GM19328 (cell line): ENCODE results near the gene FSHR.

Source experiments
- ATAC-seq: cut with Tn5 transposase; IDR thresholded peaks from one replicate; pipeline ENCODE4 v1.9.1; 2021; ENCODE audit warnings: mild to moderate bottlenecking, moderate library complexity; ENCODE audit not compliant: unreplicated experiment

The FSHR gene

DNA sequence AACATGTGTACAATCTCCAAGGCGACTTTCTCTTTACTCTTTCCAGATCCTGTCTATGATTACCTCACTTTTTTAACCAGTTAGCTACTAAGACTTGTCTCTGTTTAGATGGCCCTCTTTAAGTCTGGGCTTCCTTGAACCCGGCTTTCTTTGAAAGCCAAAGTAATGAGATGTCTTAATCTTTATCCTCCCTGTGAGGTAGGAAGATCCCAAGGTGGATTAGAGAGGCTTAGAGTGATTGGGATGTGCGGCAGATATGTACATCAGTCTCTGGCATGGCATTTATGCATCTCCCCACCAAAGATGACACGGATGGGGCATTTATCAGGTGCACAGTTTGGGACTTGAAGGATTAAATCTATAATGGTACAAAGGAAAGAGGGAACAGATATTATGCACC, 186.3 kb downstream of the FSHR start:
- no peak for ATAC-seq

DNA sequence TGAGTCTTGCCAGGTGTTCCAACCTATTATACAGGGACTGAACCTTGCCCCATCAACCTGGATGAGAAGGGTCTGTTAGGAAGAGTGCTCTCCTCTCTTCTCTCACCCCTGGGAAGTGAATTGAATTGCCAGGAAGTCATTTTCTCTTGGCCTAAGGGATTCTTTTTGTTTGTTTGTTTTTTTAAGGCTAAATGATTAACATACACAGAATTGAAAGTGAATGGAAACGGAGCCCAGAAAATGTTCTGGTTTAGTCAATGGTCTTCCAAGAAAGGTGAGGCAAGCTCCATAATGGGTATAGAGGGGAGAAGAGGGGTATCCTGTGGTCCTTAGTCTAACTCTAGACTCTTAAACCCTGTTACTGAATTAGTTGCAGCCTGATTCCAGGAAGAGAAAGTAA, 189.1 kb downstream of the FSHR start:
- ATAC-seq = no peak

DNA sequence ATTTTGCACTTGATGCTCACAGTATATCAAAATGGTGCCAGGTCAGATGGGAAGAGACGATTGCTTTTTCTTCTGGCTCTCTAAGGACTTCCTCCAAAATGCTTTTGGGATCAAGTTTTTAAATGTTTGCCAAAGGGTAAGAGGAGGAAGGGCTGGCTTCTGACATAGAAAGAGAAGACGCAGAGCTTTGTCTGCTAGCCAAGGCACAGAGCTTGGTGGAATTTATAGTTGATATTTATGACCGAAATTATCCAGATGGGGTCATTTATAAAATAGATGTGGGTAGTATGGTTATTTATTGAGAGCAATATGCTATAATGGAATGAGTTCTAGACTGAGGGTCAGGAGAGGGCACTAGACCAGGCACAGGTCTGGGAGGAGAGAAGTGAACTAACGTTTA, 193.3 kb downstream of the FSHR start:
- no peak for ATAC-seq

DNA sequence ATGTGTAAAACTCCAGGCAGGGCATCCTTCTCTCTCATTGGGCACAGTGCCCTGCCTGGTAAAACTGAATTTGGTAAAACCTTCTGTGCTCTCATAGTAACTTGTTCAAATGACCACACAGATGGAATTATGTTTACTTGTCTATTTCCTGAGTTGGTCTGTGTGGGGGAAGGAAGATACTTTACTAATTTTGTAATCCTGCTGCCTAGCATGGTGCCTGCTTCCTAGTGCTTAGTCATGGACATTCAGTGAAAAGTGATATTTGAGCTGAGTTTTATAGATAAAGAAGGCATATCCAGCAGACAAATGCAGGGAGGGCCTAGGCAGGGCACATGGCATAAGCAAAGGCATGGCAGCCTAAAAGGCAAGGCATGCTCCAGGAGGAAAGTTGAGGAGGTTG, 199.4 kb downstream of the FSHR start:
- no peak for ATAC-seq

DNA sequence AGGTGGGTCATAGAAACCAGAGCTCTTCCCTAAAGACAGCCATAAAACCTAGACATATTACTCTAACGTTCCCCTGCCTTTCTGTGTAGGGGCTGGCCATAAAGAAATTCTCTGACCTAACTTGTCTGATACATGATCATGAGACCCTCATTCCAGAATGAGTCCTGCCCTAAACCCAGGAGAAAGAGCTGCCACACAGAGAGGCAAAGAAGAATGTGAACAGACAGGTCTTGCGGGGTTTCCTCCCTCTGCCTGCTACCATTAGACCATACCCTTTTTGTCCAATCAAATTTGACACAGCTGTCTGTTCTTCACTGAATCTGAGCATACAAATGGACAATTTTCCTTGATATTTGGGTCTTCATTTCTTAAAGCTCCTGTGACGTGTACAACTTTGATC, 200.0 kb downstream of the FSHR start:
- no peak for ATAC-seq

DNA sequence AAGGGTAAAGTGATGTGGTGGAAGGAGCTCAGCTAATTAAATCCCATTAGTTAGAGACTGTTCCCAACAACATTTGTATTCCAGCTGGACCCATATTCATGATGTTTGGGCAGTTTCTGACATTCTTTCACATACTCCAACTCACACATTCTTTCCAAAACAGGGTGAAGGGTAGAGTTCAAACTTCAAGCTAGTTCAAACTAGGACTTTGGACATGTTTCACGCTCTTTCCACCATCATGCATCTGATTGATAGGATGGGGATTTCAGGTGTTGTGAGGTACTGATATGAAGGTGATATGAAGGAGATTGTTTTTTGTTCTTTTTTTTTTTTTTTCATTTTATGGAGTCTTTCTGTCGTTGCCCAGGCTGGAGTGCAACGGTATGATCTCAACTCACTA, 201.7 kb downstream of the FSHR start:
- no peak for ATAC-seq

DNA sequence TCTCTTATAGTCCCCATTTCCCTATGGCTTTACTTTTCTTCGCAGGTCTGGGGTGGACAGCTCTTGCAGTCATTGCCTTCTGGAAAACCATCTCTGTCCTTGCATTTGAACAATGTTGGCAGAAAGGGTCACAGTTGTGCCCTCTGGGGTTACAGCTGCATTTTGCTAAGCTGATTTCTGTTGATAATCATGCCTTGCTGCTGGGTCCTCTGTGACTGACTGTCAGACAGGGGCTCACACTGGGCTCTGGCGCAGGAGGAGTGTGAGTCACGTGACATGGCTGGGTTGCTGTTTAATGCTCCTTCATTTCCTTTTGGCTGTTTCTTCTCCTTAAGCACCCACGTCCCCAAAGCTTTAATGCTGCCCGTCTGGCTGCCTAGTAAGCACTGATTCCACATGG, 202.2 kb downstream of the FSHR start:
- ATAC-seq = no peak

DNA sequence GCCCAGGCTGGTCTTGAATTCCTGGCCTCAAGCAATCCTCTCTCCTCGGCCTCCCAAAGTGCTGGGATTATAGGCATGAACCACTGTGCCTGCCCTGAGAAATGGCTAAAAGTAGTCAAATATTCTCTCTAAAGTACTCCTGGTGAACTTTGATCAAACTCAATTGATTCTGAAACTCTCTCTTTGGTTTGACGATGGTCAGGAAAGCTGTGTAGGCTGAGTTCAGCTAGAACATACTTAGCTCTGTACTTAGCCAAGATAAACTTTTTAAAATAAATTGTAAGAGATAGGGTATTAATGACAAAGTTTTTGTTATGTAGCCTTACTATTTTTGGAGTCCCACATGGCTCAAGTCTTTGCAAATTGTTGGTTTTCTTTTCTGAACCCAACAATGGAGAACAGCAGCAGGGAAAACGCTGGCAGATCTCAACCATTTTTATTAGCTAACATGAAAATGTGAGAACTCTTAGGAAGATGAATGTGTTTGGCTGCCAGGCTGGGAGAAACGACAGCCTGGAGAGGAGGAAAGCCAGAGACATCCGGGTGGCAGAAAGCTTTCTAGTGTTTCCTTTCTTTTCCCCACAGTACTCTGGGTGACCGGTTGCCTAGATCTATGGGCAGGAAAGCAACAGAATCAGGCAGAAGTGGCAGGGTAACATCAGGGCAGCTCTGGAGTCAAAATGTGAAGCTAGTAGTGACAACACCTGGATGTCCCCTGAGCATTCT, 205.8 kb downstream of the FSHR start:
- no peak for ATAC-seq

DNA sequence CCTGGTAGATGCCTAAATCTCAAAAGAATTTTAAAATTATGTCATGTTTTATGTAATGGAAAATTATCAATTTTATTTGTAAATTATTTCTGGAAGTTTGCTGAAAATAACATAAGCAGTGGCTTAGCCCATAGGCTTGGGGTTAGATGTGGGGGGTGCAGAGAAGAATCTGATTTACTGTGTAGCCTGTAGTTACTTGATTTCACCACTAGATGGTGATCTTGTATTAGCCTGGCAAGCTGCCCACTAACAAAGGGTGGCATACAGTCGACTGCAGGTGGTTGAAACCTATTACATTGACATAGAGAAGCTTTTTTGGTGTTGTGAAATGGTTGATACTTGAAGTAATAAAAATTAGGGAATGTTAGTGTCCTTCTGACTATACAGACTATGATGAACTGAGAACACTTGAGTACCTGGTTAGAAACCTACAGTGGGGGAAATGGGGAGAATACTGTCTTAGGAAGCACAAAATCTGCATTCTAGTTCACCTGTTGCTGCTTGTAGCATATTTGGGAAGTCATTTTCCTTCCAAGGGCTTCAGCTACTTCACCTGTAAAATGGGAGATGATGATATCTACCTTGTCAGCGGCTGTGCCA, 207.8 kb downstream of the FSHR start:
- peak; percentile 87 for ATAC-seq

DNA sequence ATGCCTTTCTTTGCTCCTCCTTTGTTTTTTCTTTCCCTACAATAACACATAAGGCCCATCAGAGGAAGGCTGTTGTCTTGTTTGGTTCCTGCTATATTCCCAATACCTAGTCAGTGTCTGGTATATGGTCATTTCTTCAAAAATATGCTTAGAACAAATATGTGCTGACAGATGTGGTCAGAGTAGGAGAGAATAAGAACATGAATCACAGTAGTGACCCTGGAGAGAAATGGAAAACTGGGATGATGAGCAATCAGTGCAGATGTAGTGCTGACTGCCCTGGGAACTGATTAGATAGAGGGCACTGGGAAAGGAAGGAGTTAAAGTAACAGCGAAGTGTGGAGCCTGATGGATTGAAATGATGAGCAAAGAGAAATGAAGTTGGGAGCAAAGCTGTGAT, 209.4 kb downstream of the FSHR start:
- no peak for ATAC-seq

DNA sequence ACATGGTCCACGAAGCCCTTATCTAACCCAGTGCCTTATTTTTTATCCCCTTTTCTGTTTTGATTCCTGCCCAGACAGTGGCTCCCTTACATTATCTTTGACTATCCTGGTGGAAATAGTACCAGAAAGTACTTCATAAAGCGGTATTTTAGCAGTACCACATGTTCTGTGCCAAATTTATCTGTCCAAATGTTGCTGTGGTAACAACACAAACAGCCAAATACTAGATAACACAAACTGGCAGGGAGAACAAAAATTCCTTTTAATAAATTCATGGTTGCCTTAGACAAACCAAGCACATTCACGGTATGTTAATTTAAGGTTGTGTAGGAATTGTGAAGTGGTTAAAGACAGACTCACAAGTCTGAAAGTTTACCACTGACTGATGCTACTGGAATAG, 210.9 kb downstream of the FSHR start:
- ATAC-seq = no peak

DNA sequence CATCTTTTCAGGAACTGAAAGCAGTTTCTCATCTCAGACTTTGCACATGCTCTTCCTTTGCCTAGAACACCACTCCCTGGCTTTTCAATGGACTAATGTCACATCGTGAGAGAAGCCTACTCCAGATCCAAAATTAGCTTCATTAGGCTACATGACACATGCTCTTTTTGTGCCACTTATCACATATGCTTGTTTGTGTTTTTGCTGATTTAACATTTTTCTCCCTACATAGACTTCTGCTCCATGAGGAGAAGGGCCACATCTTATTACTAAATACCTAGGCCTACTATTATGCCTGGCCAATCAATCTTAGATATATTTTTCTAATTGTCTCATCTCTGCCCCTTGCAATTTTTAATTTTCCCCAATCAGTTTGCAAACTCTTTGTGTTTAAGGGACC, 212.4 kb downstream of the FSHR start:
- ATAC-seq = no peak

DNA sequence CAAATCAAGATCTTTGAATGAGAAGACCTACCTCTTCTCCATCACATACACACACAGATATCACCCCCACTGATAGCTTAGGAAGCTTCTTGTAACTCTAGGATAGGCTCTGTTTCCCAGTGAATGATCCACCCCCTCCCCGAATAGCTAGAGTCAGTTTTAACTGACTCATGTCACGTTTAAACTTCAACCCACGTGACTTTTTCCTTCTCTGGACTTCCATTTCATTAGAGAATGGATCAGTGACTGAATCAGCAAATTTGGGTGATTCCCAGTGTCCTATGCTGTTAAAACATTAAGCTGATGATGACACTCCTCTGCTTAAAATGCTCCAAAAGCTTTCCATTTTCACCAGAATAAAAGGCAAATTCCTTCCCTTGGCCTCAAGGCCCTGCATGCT, 212.9 kb downstream of the FSHR start:
- no peak for ATAC-seq

DNA sequence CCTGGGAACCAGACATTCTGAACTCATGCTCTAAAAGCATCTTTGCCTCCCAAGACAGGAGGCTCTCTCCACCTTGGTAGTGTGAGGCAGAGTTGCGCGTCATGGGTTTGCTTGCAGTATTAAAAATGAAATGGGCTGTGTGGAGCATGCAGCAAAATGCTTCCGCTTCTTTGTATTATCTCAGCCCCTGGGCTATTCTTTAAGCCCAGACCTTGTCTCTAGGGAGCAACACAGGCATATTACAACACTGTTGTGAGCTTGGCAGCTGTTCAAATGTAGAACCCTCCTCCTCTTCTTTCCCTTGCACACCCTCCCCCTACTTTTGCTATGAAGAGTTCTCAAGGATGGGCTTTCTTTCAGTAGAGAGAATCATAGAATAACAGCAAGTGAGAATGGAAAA, 213.7 kb downstream of the FSHR start:
- no peak for ATAC-seq

DNA sequence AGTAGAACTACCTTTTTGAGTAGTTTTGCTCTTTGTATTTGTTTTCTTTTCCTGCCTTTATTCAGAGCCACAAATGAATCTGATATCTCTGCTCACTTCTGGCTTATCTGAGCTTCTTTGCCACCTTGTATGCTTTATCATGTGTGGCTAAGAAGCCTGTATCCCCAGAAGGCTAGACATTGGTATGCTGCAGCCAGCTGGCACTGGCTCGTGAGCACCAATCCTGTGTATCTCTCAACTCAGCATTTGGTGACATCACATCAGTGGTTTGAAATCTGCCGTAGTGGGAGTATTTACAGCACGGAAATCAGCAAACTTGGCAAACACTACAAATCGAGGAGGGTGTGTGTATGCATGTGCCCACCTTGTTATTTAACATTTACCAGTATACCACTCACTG, 215.1 kb downstream of the FSHR start:
- no peak for ATAC-seq

DNA sequence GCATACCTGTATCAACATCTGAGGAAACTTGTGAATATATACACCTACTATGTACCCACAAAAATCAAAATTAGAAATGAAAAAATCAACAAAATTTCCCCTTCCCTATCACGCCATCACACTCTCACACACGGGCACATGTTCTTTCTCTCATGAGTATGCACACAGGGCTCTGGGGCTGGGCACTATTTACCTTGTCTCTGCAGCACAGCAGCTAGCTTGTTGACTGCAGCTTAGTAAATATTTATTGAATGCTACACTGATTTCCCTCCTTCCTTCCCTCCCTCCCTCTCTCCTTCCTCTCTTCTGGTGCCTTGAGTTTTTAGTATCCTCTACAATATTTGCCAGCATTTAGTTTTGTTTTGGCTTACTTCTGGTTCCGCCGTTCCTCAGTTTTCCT, 216.1 kb downstream of the FSHR start:
- ATAC-seq = no peak

DNA sequence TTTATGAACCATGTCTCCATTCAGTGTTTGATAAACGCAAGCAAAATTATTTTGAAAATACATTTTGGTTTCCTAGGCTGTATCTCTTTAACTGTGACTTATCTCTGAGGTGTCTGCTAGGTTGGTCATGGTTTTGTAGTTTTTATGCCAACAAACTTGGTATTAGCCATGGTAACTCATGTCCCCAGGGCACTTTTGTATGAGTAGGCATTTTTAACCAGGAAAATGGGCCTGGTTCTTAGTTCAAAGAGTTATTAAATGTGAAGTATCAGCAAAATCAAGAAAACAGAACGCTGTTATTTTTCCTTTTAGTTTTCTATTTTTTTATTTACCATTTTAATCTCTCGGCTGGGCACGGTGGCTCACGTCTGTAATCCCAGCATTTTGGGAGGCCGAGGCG, 219.5 kb downstream of the FSHR start:
- no peak for ATAC-seq

DNA sequence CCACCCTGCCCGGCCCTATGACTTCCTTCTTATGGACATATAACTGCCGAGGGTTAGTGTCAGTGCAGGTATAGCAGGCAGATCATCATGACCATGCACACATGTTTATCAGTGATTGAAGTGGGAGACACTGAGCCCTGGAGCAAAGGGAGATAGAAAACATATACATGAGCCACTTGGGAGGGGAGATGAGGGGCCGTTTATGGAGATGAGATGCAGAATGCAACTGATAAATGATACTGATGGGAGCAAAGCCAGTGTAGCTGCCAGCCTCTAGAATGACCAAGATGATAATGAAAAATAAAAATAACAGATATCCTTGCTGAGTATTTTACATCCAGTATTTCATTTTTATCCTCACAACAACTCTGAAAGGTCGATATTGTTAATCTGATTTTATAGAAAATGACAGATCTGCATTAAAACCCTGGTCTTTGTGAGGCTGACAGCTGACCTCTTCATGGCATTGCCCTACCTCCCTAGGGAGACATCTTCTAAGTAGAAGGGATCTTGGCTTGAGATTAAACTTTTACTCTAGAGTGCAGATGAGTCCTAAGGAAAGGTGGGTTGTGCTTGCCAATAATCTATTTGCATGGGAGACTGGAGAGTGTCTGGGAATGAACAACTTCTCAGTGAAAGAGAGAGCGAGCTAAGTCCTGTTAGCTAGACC, 220.4 kb downstream of the FSHR start:
- no peak for ATAC-seq

DNA sequence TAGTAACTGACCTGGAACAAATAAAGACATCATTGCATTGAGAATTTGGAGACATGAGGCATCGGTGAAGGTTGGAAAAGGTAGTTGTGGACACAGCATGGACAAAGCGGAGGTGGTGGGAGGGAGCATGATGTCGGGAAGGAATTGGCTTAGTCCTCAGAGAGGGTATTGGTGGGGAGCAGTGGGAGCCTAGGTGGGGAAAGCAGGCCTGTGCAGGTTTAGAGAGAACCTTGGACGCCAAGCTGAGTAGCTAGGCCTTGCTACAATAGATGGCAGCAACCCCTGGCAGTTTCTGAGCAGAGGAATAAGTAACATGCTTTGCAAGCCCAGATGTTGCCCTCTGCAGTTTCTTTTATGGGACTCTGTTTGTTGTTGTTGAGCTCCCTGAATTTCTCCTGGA, 221.6 kb downstream of the FSHR start:
- ATAC-seq = no peak

DNA sequence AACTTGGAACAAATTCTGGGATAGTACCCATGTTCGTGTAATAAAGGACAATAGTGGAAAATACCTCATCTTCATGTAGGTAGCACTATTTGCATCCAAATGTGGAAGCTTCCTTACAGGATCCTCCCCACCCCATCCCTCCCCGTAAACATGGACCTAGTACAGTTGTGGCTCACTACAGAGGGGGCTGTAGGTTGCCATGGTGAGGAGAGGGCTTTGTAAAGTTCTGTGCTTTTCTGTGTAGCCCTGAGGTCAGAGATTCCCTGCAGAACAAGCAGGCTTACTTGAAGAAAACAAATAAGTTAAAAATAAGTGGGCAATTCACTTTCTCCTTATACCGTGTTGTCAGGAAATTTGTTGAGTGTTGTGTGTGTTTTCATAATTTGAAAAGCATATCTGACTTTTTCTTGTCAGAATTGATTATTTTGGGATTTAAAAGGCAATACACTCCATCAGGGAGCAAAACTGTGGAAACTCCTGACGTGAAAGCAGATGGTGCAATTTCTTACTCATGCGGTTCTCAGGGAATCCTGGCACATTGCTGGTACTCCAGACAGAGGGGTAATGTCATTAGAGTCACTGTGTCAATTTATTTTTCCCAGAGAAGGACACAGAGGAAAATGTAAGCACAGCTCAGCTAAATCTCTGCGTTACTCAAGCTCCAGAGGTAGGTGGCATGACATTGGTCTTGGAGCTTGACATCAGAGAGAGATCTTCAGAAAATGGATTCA, 224.6 kb downstream of the FSHR start:
- no peak for ATAC-seq

DNA sequence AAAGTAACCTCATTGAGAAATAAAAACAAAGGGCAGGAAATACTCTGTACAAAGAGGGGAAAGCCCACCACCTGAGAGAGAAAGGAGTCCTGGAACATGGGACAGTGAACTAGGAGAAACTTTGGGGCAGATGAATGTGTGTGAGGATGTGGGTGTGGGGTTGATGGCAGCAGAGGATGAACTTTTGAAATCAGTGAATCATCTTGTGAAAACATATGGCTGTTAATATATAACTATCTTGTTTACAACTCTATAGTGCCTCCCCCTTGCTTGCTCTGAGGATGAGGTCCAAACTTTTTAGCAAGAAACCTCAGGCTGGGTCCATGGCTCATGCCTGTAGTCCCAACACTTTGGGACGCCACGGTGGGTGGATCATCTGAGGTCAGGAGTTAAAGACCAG, 227.0 kb downstream of the FSHR start:
- ATAC-seq = no peak

DNA sequence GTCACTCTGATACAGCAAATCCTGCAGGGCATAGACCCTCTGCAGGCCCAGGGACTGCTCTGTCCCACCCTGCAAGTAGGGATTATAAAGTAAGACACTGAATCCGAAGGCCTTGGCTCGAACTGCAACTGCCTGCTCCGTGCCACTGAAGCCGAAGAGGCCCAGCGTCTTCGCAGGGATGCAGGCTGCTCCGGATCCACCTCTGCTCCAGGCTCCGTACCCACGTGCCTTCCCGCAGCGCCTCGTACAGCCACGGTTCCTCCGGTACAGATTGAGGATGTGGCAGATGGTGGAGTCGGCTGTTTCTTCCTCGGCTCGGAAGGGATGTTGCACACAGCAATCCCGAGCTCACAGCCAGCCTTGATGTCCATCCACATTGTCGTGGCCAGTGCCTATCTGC, 238.4 kb downstream of the FSHR start:
- no peak for ATAC-seq
